Loucy (cell line): Measurements from ENCODE around the gene FGFR2.

ENCODE experiments used
- EZH2phosphoT487 ChIP-seq: fragments of 200-600 bp; IDR thresholded peaks from 2 replicates; pipeline ENCODE4 v1.6.1; 2018; ENCODE audit warnings: antibody characterized with exemption, mild to moderate bottlenecking, moderate library complexity, borderline replicate concordance
- TF ChIP-seq, protein P1 (sequence below): fragments of 200-600 bp; sonication (generic); conservative IDR thresholded peaks from 2 replicates; pipeline ENCODE4 v1.5.1; 2014; ENCODE audit warnings: mild to moderate bottlenecking, antibody characterized with exemption, low read length

DNA sequence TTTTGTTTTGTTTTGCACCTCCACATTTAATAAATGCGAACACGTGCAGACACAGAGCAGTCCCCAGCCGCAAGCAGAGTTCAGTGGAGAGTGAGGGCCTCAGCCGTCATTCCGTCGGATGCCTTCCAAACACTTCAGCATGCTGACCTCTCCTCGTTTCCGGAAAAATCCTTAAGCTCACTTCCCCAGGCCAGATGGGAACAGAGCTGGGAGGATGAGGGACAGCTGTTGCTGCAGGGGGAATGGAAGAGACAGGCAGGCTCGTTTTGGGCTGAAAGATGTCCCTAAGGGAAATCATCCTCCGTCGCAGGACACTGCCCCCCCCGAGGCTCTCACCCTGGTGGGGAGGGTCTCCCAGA, 17.2 kb upstream of the FGFR2 start:
- TF ChIP-seq, protein P1, sequence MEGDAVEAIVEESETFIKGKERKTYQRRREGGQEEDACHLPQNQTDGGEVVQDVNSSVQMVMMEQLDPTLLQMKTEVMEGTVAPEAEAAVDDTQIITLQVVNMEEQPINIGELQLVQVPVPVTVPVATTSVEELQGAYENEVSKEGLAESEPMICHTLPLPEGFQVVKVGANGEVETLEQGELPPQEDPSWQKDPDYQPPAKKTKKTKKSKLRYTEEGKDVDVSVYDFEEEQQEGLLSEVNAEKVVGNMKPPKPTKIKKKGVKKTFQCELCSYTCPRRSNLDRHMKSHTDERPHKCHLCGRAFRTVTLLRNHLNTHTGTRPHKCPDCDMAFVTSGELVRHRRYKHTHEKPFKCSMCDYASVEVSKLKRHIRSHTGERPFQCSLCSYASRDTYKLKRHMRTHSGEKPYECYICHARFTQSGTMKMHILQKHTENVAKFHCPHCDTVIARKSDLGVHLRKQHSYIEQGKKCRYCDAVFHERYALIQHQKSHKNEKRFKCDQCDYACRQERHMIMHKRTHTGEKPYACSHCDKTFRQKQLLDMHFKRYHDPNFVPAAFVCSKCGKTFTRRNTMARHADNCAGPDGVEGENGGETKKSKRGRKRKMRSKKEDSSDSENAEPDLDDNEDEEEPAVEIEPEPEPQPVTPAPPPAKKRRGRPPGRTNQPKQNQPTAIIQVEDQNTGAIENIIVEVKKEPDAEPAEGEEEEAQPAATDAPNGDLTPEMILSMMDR, result no peak
- TF ChIP-seq EZH2phosphoT487, result no peak
